GM19324 (cell line): ENCODE data around the gene NHERF1.

Experiments
- ATAC-seq: cut with Tn5 transposase; IDR thresholded peaks from one replicate; pipeline ENCODE4 v1.9.1; 2021; ENCODE audit warnings: mild to moderate bottlenecking, moderate library complexity; ENCODE audit not compliant: unreplicated experiment, low FRiP score

Gene NHERF1

DNA sequence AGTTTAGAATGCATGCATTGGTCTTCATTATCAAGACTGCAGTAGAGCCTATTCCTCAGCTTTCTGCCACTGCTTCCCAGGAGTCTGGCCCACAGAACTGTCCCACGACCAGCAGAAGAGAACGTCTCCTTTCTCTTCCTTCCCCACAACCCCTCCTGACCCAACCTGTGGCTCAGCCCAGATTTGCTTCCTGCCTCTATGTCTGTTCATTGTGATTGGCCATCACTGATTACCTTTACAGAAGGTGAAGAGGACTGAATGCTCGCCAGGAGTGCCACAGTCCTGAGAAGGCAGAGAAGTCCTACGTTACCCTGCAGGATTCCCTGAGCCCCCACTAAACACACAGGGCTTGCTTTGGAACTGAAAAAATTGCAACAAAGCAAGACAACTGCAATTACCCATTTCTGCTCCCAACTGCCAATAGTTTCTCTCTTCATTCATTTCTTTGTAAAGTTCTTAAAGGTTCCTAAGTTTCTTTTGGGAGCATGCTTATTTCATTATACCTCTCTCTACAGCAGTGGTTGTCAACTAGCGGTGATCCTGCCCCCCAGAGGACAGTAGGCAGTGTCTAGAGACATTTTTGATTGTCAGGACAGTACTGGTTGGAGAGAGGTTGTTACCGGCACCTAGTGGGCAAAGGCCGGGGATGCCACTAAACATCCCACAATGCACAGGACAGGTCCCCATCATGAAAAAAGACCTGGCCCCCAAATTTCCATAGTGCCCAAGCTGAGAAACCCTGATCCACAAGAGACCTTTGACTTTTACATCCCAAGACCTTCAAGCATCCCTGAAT, 32.2 kb downstream of the NHERF1 start:
- no peak for ATAC-seq

GRCh38 chr17:74782571-74782970, 34.1 kb downstream of the NHERF1 start:
- ATAC-seq, result no peak

GRCh38 chr17:74784125-74784810, 35.8 kb downstream of the NHERF1 start:
- no peak for ATAC-seq

- ATAC-seq, result no peak
Measured at GRCh38 chr17:74785096-74785980, 36.9 kb downstream of the NHERF1 start.

DNA sequence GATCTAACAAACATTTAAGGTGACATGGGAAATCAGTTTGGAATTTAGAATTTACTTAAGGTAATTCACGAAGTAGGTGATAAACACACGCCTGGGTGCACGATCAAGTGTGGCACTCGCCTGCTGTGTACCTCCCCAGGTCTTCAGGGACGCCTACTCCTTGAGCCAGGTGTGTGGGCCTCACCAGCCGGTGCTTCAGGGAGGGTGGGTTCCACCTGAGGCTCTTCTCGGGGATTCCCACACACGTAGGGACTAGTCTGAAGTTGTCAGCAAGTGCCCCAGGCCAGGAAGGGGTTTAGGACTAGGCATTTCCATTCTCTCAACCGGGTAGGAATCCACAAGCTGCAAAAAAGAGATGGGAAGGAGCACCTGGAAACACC, 37.5 kb downstream of the NHERF1 start:
- ATAC-seq, result no peak

GRCh38 chr17:74786431-74787055, 38.1 kb downstream of the NHERF1 start:
- ATAC-seq, result no peak

- ATAC-seq, result no peak
Measured at GRCh38 chr17:74790161-74791058, 42.0 kb downstream of the NHERF1 start.

DNA sequence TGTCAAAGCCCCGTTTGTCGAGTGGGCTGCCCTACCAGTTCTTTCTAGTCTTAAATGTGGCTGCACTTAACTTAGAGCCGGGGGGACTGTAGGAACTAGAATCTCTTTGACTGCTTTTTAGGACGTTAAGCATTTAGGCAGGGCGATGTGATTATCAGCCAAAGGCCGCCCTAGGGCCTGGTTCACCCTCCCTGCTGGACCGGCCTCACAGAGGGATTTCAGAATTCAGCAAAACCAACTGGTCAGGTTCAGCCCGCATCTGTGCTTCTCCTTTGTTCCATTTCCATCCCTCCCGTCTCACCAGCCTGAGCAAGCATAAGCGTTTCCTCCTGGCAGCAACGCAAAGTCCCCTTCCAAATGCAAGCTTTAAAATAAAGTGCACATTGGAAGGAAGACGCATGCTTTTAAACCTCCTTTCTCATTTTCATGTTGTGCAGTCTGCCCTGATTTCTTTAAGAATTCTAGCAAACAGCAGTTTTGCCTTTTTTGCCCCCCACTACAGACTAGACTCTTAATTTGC, 44.2 kb downstream of the NHERF1 start:
- no peak for ATAC-seq

DNA sequence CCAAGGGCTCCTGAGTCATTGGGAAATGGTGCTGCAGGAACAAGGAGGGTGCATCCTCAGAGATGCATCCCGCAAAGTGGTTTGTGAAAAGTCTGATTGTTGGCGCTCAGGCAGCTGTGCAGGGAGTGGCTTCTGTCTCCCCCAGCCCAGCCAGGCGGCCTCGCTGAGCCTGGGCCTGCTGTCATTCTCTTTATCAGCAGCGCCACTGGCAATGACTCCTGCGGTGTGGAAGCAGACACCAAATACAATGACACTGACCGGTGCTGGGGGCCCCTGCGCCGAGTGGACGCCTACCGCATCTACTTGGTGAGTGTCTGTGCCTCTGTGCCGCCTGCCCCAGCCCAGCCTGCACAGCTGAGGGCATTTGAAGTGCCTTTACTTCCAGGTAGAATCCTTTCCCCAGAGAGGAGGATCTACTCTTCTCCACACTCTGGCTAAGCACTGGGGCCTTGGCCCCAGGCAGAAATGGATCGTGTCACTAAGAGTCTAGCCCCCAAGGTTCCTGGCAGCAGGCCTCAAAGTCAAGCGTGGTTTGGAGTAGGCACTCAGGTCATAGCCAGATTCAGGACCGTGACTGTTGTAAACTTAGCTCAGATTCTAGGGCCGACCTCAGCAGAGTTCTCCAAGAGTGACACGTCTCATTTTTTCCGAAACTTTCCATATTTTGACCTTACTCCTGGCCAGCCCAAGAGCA, 47.0 kb downstream of the NHERF1 start:
- no peak for ATAC-seq

DNA sequence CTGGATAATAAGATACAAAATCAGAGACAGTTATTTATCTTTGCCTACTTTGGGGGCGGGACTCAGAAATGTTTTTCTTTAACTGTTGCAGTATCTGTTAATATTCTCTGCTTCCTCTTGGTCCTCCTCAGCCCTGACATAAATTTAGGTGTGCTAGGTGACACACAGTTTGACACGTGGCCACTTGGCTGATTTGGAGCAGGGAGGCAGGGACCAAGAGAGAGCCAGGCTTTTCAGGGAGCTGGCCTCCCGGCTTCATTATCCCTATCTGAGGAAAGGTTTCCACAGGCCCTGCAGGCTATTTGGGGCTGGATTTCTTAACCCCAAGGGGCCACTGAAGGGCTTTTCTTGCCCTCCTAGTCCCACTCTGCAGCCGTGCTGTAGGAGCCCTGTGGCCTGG, 47.8 kb downstream of the NHERF1 start:
- ATAC-seq, result no peak

DNA sequence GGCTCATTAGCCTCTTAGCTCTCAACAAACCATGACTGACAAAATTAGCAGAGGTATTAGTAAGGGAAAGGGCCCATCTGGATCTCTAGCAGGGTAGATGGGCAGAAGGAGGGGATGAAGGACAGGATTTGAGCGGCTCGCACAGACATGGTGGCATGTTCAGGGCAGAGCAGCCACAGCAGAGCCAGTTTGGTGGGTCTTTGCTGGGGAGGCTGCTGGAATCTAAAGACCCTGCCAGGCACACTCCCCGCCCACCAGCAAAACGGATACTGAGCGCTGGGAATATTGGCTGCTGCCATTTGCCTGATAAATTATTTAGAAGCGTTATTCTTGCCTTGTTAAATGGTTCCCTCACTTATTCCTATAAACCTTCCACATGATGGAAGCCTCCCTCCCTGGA, 48.4 kb downstream of the NHERF1 start:
- ATAC-seq, result no peak

- no peak for ATAC-seq
Measured at GRCh38 chr17:74797824-74798223, 49.4 kb downstream of the NHERF1 start.

DNA sequence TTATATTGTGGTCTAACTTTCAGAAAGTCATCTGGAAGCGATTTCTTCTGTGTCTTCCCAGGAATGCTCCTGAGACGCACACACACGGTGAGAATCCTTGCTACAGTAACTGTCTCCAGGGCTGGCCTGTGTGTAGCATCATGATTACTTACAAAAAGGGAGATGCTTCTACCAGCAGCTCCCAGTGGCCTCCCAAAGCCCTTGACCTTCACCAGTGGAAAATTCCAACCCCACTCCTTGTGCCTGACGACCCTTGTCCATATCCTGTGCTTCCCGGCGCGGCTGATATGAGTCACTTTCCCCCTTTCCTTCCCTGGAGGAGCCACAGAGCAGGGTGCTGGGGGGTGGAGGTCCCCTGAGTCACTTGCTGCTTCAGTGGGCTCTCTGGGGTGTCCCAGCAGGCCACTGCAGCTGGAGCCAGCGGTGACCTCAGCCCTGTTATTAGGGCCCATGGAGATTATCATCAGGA, 49.8 kb downstream of the NHERF1 start:
- ATAC-seq, result no peak

DNA sequence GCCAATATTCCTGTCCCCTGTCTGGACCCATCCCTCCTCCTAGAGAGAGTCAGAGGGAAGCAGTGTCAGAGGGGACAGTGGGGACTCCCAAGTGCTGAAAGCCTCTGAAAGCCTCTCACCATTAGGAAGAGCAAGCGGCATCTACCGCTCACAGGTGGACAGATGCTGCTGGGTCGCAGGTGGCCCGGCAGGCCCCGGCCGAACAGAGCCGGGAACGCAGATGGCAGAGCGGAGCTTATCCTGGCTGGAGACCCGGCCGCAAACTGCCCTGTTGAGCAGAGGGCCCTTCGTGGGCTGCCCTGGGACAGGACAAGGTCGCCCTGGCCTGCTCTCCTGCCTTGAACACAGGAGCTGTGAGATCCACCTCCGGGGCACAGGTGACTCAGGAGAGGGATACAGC, 50.7 kb downstream of the NHERF1 start:
- no peak for ATAC-seq

DNA sequence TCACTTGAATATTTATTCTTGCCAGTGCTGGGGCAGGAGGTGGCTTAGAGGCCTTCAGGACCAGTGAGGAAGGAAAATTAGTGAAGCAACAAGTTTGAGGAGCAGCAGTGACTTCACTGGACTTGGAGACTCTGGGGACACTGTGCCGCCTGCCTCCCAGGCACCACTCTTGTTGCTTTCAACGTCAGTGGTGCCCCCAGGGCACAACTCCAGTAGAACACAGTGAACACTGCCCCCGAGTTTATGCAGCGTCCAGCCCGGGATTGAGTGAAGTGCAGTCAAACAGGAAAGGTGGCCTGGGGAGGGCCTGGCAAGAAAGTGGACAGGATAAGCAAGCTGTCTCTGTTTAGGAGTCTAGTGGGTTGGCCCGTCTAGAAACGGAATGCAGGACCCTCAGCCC, 52.1 kb downstream of the NHERF1 start:
- ATAC-seq, result no peak

DNA sequence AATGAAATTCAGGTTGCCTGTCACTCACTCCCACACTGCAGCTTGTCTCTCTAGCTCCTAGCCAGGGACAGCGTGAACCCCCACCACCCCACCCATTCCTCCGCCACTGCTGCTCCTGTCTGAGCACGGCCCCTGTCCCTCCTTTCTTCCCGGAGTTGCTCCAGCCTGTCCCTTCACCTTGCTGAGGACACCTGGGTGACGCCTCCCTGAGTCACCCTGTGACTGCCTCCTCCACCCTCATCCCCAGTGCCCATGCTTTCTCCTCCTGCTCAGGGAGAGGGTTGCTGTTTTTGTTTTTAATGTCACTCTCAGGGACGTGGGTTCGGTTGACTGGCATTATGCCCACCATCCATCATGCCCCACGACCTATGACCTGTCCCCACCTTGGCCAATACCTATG, 53.5 kb downstream of the NHERF1 start:
- no peak for ATAC-seq

DNA sequence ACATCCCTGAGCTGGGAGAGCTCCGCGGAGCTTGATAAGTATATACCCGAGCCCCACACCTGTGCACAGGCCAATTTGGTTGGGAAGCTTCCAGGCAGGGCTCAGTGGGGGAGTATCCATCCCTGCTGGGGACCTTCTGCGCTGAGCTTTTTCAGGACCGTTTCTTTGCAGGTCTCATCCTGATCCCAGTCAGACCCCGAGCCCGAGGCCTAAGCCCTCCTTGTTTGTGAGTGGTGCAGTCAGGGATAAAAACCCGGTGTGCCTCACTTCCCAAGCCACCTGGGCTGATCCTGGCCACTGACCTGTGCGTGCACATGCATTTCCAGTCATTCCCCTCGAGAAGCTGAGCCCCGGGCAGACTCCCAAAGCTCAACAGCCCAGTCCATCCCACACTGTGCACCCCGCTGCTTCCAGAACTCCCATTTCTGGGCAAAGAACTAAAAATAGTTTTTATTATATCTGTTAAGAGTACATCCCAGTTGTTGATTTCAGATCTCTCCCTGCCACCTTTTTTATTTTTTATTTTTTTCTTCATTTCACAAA, 55.0 kb downstream of the NHERF1 start:
- ATAC-seq, result no peak

GRCh38 chr17:74803971-74804370, 55.5 kb downstream of the NHERF1 start:
- ATAC-seq, result no peak

- ATAC-seq, result no peak
Measured at GRCh38 chr17:74804683-74805082, 56.3 kb downstream of the NHERF1 start.
